Measurements from ENCODE around the gene PROB1. TPM values are rescaled to one million over a fixed set of nuclear protein-coding genes. Genes with fewer than 3 reads are reported as not detected.

The PROB1 gene
- total and polyA plus RNA-seq, 9 of the 15 experiments (the other 6 are each of a cell fraction or from before 2014, with no cell fraction given) = 0.01 to 1.8 (median 0.47) TPM

DNA sequence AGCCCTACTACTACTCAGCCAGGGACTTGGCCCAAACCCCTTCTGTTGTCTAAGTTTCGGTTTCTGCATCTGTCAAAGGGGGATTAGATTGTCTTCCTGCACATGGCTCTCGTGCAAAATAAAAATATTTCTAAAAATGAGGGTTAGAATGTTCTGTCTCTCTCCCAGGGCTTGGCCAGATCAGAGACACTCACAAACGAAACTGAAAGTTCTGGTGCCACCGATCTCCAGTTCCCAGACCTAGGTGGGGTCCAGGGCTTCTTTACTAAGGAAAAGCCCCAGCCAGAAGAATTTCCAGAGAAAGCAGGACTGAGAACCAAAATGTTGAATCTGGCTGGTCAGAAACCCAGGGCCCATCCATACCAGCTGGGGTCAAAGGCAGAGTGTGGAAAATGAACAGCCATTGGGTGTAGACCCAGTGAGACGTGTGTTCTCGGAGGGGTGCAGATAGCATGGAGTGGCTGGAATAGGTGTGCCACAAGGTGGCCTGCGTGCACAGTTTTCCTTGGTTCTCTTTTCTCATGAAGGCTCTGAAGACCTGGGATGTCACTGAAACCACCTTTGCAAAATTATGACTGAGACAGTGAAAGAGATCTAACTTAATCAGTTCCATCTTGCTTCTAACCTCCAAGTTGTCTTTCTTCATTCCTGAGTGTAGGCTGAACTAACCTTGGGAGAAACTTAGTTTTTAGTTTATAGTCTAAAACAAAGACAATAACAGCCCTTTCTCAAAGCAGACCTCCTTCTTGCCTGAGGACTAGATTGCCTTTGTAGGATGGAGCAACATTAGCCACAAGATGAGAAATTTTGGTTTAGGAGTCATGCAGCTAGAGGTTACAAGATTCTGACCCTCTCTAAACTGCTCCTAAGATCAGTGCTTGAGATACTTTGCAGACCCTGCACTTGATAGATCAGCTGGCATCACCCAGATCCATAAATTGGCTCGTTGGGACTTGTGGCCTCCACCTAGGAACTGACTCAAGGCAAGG, 9.5 kb downstream of the PROB1 start (continued):
- TF ChIP-seq CEBPG (CRISPR knock-in tag; IDR thresholded peaks at IDR 0.05) (no peak), CEBPG (tag; conservative IDR thresholded peaks at IDR 0.05 in 1 of 2, IDR thresholded peaks at IDR 0.05 in 1 of 2) (no peak), GATA2 (CRISPR knock-in tag; IDR thresholded peaks at IDR 0.05) (no peak), FIP1L1 (IDR thresholded peaks at IDR 0.05; ENCODE audit: low read depth, low read length, poor library complexity, severe bottlenecking) (no peak), ZBTB1 (CRISPR knock-in tag; IDR thresholded peaks at IDR 0.05; ENCODE audit: borderline replicate concordance, low read depth) (no peak), LARP7 (IDR thresholded peaks at IDR 0.05) (no peak), EGR1 (conservative IDR thresholded peaks at IDR 0.05) (no peak), RBM22 (IDR thresholded peaks at IDR 0.05; ENCODE audit: low read depth, low read length, poor library complexity, severe bottlenecking) (no peak), CBX1 (IDR thresholded peaks at IDR 0.05; ENCODE audit: low read depth) (no peak), GABPB2 (CRISPR knock-in tag; conservative IDR thresholded peaks at IDR 0.05) (no peak), SMARCE1 (IDR thresholded peaks at IDR 0.05) (no peak), ELF4 (CRISPR knock-in tag; IDR thresholded peaks at IDR 0.05) (no peak)
- TF ChIP-seq, protein P1, sequence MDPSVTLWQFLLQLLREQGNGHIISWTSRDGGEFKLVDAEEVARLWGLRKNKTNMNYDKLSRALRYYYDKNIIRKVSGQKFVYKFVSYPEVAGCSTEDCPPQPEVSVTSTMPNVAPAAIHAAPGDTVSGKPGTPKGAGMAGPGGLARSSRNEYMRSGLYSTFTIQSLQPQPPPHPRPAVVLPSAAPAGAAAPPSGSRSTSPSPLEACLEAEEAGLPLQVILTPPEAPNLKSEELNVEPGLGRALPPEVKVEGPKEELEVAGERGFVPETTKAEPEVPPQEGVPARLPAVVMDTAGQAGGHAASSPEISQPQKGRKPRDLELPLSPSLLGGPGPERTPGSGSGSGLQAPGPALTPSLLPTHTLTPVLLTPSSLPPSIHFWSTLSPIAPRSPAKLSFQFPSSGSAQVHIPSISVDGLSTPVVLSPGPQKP (CRISPR knock-in tag; IDR thresholded peaks at IDR 0.05) = no peak
- TF ChIP-seq, protein P2, sequence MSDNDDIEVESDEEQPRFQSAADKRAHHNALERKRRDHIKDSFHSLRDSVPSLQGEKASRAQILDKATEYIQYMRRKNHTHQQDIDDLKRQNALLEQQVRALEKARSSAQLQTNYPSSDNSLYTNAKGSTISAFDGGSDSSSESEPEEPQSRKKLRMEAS (CRISPR knock-in tag; IDR thresholded peaks at IDR 0.05) = no peak
- TF ChIP-seq, protein P3, sequence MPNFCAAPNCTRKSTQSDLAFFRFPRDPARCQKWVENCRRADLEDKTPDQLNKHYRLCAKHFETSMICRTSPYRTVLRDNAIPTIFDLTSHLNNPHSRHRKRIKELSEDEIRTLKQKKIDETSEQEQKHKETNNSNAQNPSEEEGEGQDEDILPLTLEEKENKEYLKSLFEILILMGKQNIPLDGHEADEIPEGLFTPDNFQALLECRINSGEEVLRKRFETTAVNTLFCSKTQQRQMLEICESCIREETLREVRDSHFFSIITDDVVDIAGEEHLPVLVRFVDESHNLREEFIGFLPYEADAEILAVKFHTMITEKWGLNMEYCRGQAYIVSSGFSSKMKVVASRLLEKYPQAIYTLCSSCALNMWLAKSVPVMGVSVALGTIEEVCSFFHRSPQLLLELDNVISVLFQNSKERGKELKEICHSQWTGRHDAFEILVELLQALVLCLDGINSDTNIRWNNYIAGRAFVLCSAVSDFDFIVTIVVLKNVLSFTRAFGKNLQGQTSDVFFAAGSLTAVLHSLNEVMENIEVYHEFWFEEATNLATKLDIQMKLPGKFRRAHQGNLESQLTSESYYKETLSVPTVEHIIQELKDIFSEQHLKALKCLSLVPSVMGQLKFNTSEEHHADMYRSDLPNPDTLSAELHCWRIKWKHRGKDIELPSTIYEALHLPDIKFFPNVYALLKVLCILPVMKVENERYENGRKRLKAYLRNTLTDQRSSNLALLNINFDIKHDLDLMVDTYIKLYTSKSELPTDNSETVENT (CRISPR knock-in tag; IDR thresholded peaks at IDR 0.05) = no peak
- TF ChIP-seq, protein P4, sequence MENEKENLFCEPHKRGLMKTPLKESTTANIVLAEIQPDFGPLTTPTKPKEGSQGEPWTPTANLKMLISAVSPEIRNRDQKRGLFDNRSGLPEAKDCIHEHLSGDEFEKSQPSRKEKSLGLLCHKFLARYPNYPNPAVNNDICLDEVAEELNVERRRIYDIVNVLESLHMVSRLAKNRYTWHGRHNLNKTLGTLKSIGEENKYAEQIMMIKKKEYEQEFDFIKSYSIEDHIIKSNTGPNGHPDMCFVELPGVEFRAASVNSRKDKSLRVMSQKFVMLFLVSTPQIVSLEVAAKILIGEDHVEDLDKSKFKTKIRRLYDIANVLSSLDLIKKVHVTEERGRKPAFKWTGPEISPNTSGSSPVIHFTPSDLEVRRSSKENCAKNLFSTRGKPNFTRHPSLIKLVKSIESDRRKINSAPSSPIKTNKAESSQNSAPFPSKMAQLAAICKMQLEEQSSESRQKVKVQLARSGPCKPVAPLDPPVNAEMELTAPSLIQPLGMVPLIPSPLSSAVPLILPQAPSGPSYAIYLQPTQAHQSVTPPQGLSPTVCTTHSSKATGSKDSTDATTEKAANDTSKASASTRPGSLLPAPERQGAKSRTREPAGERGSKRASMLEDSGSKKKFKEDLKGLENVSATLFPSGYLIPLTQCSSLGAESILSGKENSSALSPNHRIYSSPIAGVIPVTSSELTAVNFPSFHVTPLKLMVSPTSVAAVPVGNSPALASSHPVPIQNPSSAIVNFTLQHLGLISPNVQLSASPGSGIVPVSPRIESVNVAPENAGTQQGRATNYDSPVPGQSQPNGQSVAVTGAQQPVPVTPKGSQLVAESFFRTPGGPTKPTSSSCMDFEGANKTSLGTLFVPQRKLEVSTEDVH (IDR thresholded peaks at IDR 0.05; ENCODE audit: low read depth, partially characterized antibody) = no peak
- TF ChIP-seq, protein P5, sequence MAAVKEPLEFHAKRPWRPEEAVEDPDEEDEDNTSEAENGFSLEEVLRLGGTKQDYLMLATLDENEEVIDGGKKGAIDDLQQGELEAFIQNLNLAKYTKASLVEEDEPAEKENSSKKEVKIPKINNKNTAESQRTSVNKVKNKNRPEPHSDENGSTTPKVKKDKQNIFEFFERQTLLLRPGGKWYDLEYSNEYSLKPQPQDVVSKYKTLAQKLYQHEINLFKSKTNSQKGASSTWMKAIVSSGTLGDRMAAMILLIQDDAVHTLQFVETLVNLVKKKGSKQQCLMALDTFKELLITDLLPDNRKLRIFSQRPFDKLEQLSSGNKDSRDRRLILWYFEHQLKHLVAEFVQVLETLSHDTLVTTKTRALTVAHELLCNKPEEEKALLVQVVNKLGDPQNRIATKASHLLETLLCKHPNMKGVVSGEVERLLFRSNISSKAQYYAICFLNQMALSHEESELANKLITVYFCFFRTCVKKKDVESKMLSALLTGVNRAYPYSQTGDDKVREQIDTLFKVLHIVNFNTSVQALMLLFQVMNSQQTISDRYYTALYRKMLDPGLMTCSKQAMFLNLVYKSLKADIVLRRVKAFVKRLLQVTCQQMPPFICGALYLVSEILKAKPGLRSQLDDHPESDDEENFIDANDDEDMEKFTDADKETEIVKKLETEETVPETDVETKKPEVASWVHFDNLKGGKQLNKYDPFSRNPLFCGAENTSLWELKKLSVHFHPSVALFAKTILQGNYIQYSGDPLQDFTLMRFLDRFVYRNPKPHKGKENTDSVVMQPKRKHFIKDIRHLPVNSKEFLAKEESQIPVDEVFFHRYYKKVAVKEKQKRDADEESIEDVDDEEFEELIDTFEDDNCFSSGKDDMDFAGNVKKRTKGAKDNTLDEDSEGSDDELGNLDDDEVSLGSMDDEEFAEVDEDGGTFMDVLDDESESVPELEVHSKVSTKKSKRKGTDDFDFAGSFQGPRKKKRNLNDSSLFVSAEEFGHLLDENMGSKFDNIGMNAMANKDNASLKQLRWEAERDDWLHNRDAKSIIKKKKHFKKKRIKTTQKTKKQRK (IDR thresholded peaks at IDR 0.05; ENCODE audit: borderline replicate concordance, low read depth, low read length) = no peak
